SK-N-SH treated with all-trans-retinoic acid at 6 μM for 48 hours (cell line): ENCODE data around the gene NIP7.

ENCODE experiments used
- ATAC-seq: fragments of 200-7000 bp; cut with Tn5 transposase; 3 replicates; pipeline ENCODE4 v1.9.1; 2020; ENCODE audit warnings: mild to moderate bottlenecking, moderate library complexity
- ARNTL ChIP-seq: fragments of 450-650 bp; formaldehyde crosslinking; IDR thresholded peaks from 2 replicates; pipeline ENCODE4 v1.5.0; 2020; ENCODE audit warnings: low read depth, mild to moderate bottlenecking, moderate library complexity, borderline replicate concordance
- BACH2 ChIP-seq: fragments of 250-450 bp; sonication (Bioruptor Pico); IDR thresholded peaks from 2 replicates; pipeline ENCODE4 v1.9.0; 2021; ENCODE audit warnings: mild to moderate bottlenecking, borderline replicate concordance
- CREB5 ChIP-seq: fragments of 250-450 bp; sonication (Bioruptor Pico); IDR thresholded peaks from 2 replicates; pipeline ENCODE4 v1.5.1; 2020; ENCODE audit warnings: low read depth, mild to moderate bottlenecking, moderate library complexity
- CSDC2 ChIP-seq: fragments of 250-450 bp; sonication (Bioruptor Pico); IDR thresholded peaks from 2 replicates; pipeline ENCODE4 v1.5.0; 2020; ENCODE audit warnings: mild to moderate bottlenecking, moderate library complexity
- CSRNP3 ChIP-seq: fragments of 250-450 bp; sonication (Bioruptor Pico); IDR thresholded peaks from 2 replicates; pipeline ENCODE4 v1.5.1; 2021; ENCODE audit warnings: mild to moderate bottlenecking, moderate library complexity
- ESRRG ChIP-seq: fragments of 250-450 bp; sonication (Bioruptor Pico); IDR thresholded peaks from 2 replicates; pipeline ENCODE4 v1.6.1; 2021; ENCODE audit warnings: mild to moderate bottlenecking
- GLIS3 ChIP-seq: fragments of 250-450 bp; sonication (Bioruptor Pico); IDR thresholded peaks from 2 replicates; pipeline ENCODE4 v1.5.0; 2020; ENCODE audit warnings: mild to moderate bottlenecking, moderate library complexity
- ISL1 ChIP-seq: fragments of 250-450 bp; sonication (Bioruptor Pico); IDR thresholded peaks from 2 replicates; pipeline ENCODE4 v2.1.2; 2022; ENCODE audit warnings: mild to moderate bottlenecking, moderate library complexity
- OSR1 ChIP-seq: fragments of 250-450 bp; sonication (Bioruptor Pico); IDR thresholded peaks from 2 replicates; pipeline ENCODE4 v1.8.0; 2022; ENCODE audit warnings: moderate library complexity, mild to moderate bottlenecking, inconsistent platforms
- POU6F1 ChIP-seq: fragments of 250-450 bp; sonication (Bioruptor Pico); IDR thresholded peaks from 2 replicates; pipeline ENCODE4 v1.8.0; 2021; ENCODE audit warnings: low read depth, mild to moderate bottlenecking, moderate library complexity, borderline replicate concordance
- PPARA ChIP-seq: fragments of 250-450 bp; sonication (Bioruptor Pico); IDR thresholded peaks from 2 replicates; pipeline ENCODE4 v1.5.0; 2020; ENCODE audit warnings: mild to moderate bottlenecking, borderline replicate concordance
- RARB ChIP-seq: fragments of 250-450 bp; sonication (Bioruptor Pico); IDR thresholded peaks from 2 replicates; pipeline ENCODE4 v1.8.0; 2021; ENCODE audit warnings: mild to moderate bottlenecking, moderate library complexity
- SNAI2 ChIP-seq: fragments of 250-450 bp; sonication (Bioruptor Pico); IDR thresholded peaks from 2 replicates; pipeline ENCODE4 v1.5.0; 2020; ENCODE audit warnings: mild to moderate bottlenecking, moderate library complexity
- TCF4 ChIP-seq: fragments of 250-450 bp; sonication (Bioruptor Pico); IDR thresholded peaks from 2 replicates; pipeline ENCODE4 v1.8.0; 2021; ENCODE audit warnings: mild to moderate bottlenecking, moderate library complexity, borderline replicate concordance
- TOX ChIP-seq: fragments of 250-450 bp; sonication (Bioruptor Pico); IDR thresholded peaks from 2 replicates; pipeline ENCODE4 v1.8.0; 2021; ENCODE audit warnings: mild to moderate bottlenecking, moderate library complexity, borderline replicate concordance
- ZC3H10 ChIP-seq: fragments of 250-450 bp; sonication (Bioruptor Pico); IDR thresholded peaks from 2 replicates; pipeline ENCODE4 v1.5.1; 2021; ENCODE audit warnings: mild to moderate bottlenecking, moderate library complexity
- ZFP3 ChIP-seq: fragments of 250-450 bp; sonication (Bioruptor Pico); IDR thresholded peaks from 2 replicates; pipeline ENCODE4 v1.5.0; 2020; ENCODE audit warnings: mild to moderate bottlenecking, moderate library complexity
- ZFP30 ChIP-seq: fragments of 450-650 bp; formaldehyde crosslinking; IDR thresholded peaks from 2 replicates; pipeline ENCODE4 v1.5.0; 2022; ENCODE audit warnings: mild to moderate bottlenecking, moderate library complexity
- ZNF565 ChIP-seq: fragments of 450-650 bp; formaldehyde crosslinking; conservative IDR thresholded peaks from 2 replicates; pipeline ENCODE4 v1.5.0; 2020; ENCODE audit warnings: low read depth, mild to moderate bottlenecking, moderate library complexity
- ZNF70 ChIP-seq: fragments of 450-650 bp; formaldehyde crosslinking; IDR thresholded peaks from 2 replicates; pipeline ENCODE4 v1.5.0; 2020; ENCODE audit warnings: mild to moderate bottlenecking, moderate library complexity
- ZNF8 ChIP-seq: fragments of 450-650 bp; formaldehyde crosslinking; IDR thresholded peaks from 2 replicates; pipeline ENCODE4 v1.5.0; 2020; ENCODE audit warnings: mild to moderate bottlenecking, moderate library complexity
- TF ChIP-seq, protein P1 (sequence below): fragments of 250-450 bp; sonication (Bioruptor Pico); IDR thresholded peaks from 2 replicates; pipeline ENCODE4 v1.5.0; 2020; ENCODE audit warnings: mild to moderate bottlenecking, moderate library complexity
- TF ChIP-seq, protein P2 (sequence below): fragments of 250-450 bp; sonication (Bioruptor Pico); IDR thresholded peaks from 2 replicates; pipeline ENCODE4 v1.8.0; 2020; ENCODE audit warnings: mild to moderate bottlenecking, moderate library complexity, borderline replicate concordance

The NIP7 gene

GRCh38 chr16:69298261-69298660, 41.3 kb upstream of the NIP7 start:
- no peak for TF ChIP-seq CSDC2 (CRISPR knock-in tag)
- ATAC-seq: no peak

DNA sequence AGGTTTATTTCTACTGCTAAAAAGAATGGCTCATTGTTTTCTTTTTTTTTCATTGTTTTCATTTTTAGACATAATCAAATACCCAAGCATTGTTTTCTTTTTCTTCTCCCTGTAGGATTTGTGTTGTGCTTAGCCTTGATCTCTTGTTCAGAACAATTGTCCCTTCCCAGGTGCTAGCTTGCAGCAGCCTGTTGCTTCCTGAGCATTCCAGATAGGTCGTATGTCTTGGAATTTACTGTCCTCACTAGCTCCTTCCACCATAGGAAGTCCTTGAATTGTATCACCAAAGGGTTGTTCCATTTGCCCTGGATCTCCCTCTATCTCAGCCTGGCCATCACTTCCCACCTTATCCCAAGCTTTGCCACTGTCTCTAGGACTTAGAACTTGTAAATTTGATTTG, 38.4 kb upstream of the NIP7 start:
- no peak for ATAC-seq
- TF ChIP-seq ZFP3: no peak
- TF ChIP-seq OSR1: no peak
- no peak for TF ChIP-seq ZC3H10 (CRISPR knock-in tag)

- no peak for ATAC-seq
- TF ChIP-seq ZNF70 (CRISPR knock-in tag) (no peak), CREB5 (CRISPR knock-in tag) (no peak), ZC3H10 (CRISPR knock-in tag) (no peak), ZNF565 (no peak), TOX (CRISPR knock-in tag) (no peak), BACH2 (no peak), GLIS3 (no peak), CSDC2 (CRISPR knock-in tag) (no peak), CSRNP3 (CRISPR knock-in tag) (no peak), OSR1 (no peak)
- TF ChIP-seq, protein P1, sequence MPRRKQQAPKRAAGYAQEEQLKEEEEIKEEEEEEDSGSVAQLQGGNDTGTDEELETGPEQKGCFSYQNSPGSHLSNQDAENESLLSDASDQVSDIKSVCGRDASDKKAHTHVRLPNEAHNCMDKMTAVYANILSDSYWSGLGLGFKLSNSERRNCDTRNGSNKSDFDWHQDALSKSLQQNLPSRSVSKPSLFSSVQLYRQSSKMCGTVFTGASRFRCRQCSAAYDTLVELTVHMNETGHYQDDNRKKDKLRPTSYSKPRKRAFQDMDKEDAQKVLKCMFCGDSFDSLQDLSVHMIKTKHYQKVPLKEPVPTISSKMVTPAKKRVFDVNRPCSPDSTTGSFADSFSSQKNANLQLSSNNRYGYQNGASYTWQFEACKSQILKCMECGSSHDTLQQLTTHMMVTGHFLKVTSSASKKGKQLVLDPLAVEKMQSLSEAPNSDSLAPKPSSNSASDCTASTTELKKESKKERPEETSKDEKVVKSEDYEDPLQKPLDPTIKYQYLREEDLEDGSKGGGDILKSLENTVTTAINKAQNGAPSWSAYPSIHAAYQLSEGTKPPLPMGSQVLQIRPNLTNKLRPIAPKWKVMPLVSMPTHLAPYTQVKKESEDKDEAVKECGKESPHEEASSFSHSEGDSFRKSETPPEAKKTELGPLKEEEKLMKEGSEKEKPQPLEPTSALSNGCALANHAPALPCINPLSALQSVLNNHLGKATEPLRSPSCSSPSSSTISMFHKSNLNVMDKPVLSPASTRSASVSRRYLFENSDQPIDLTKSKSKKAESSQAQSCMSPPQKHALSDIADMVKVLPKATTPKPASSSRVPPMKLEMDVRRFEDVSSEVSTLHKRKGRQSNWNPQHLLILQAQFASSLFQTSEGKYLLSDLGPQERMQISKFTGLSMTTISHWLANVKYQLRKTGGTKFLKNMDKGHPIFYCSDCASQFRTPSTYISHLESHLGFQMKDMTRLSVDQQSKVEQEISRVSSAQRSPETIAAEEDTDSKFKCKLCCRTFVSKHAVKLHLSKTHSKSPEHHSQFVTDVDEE (CRISPR knock-in tag): no peak
These were observed 37.7 kb upstream of the NIP7 start for GRCh38 chr16:69301861-69302260.

DNA sequence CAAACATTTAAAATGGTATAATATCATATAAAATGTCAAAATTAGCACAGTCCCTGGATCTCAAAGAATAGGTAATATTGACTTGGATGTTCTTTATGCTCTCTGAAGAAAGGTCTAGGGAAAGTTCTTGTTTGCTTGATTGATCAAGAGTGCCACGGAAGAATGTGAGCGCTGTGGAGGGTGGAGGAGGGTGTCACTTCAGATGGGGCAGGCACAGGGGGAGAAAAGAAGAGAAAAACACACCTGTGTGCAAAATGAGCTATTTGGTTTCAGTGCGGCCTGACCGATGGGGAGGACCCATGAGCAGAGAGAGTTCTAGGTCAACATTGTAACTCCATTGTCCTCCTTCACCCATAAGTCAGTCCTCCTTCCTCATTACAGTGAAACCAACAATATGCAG, 37.3 kb upstream of the NIP7 start:
- TF ChIP-seq ZC3H10 (CRISPR knock-in tag): no peak
- TF ChIP-seq, all 23 proteins: peak for 0
- ATAC-seq: no peak

GRCh38 chr16:69306031-69306430, 33.5 kb upstream of the NIP7 start:
- no peak; the same call in 2 of the 3 replicates for ATAC-seq
- no peak for TF ChIP-seq PPARA (CRISPR knock-in tag)
- no peak for TF ChIP-seq POU6F1 (CRISPR knock-in tag)
- TF ChIP-seq, protein P2, sequence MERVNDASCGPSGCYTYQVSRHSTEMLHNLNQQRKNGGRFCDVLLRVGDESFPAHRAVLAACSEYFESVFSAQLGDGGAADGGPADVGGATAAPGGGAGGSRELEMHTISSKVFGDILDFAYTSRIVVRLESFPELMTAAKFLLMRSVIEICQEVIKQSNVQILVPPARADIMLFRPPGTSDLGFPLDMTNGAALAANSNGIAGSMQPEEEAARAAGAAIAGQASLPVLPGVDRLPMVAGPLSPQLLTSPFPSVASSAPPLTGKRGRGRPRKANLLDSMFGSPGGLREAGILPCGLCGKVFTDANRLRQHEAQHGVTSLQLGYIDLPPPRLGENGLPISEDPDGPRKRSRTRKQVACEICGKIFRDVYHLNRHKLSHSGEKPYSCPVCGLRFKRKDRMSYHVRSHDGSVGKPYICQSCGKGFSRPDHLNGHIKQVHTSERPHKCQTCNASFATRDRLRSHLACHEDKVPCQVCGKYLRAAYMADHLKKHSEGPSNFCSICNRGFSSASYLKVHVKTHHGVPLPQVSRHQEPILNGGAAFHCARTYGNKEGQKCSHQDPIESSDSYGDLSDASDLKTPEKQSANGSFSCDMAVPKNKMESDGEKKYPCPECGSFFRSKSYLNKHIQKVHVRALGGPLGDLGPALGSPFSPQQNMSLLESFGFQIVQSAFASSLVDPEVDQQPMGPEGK (CRISPR knock-in tag): no peak
- no peak for TF ChIP-seq ZC3H10 (CRISPR knock-in tag)
- no peak for TF ChIP-seq SNAI2 (CRISPR knock-in tag)
- no peak for TF ChIP-seq RARB (CRISPR knock-in tag)
- no peak for TF ChIP-seq CSRNP3 (CRISPR knock-in tag)
- no peak for TF ChIP-seq ESRRG (CRISPR knock-in tag)
- TF ChIP-seq BACH2: no peak
- TF ChIP-seq ARNTL: no peak
- no peak for TF ChIP-seq CREB5 (CRISPR knock-in tag)
- no peak for TF ChIP-seq ZNF565
- no peak for TF ChIP-seq ZNF8
- TF ChIP-seq GLIS3: no peak
- no peak for TF ChIP-seq TCF4 (CRISPR knock-in tag)
- TF ChIP-seq ZFP30 (CRISPR knock-in tag): no peak
- TF ChIP-seq CSDC2 (CRISPR knock-in tag): no peak
- no peak for TF ChIP-seq ZNF70 (CRISPR knock-in tag)
- no peak for TF ChIP-seq ISL1
